Thyroid gland (tissue), 4 donors: ENCODE results near the gene LHX4. TPM values are rescaled to one million over a fixed set of nuclear protein-coding genes. Genes with fewer than 3 reads are reported as not detected.

ENCODE experiments used
- DNase-seq, 2 donors: peaks; one replicate each; pipeline ENCODE4 v3.0.0-alpha.2; 2019
- H3K27ac ChIP-seq, 3 donors: fragments of 200-600 bp; sonication (generic); 1 replicate in 2 of 3; 2 replicates in 1 of 3; pipeline ENCODE4 v1.5.1; 2016 to 2019; ENCODE audit warnings: mild to moderate bottlenecking in 1 of 3, moderate library complexity in 1 of 3
- H3K27me3 ChIP-seq: fragments of 200-600 bp; sonication (generic); one replicate; pipeline ENCODE4 v1.5.1; 2019
- H3K36me3 ChIP-seq, 2 donors: fragments of 200-600 bp; sonication (generic); one replicate each; pipeline ENCODE4 v1.5.1; 2016 to 2019
- H3K4me1 ChIP-seq, 2 donors: fragments of 200-600 bp; sonication (generic); one replicate each; pipeline ENCODE4 v1.5.1; 2017 to 2019
- H3K4me3 ChIP-seq, 3 donors: fragments of 200-600 bp; sonication (generic); replicated peaks in 1 of 3; 1 replicate in 2 of 3; 2 replicates in 1 of 3; pipeline ENCODE4 v1.5.1; 2016; ENCODE audit warnings: mild to moderate bottlenecking in 1 of 3
- H3K9me3 ChIP-seq: fragments of 200-600 bp; sonication (generic); one replicate; pipeline ENCODE4 v1.5.1; 2017
- POLR2A ChIP-seq, 2 donors: fragments of 450-650 bp; IDR thresholded peaks; one replicate each; pipeline ENCODE4 v1.6.1; 2017; ENCODE audit warnings: antibody characterized with exemption in 2 of 2, mild to moderate bottlenecking in 2 of 2, moderate library complexity in 1 of 2
- WGBS, 2 donors: methylation state at CpG; one replicate each; pipeline ENCODE4 v1.1.5; 2017; 5-methylcytosine and 5-hydroxymethylcytosine counted together
- intact Hi-C: fragments of 100-400 bp; cut with DNase I; formaldehyde crosslinking; loops from one replicate; pipeline ENCODE4 v1.15.1; 2023
- total RNA-seq, 4 donors: library from RNA; depleted of rRNA; stranded (reverse); fragments of >200 nt; gene quantifications; one replicate each; pipeline ENCODE4 v1.2.3, GENCODE V29; 2016
- TF ChIP-seq, protein P1 (sequence below), 6 experiments: fragments of 200-600 bp in 3 of 6; fragments of 450-650 bp in 3 of 6; sonication (generic) in 3 of 6; IDR thresholded peaks; one replicate each; pipeline ENCODE4 v1.5.1; 2016 to 2019; ENCODE audit warnings: antibody characterized with exemption in 6 of 6, mild to moderate bottlenecking in 2 of 6, inconsistent platforms in 1 of 6, moderate library complexity in 1 of 6

Gene LHX4
- total RNA-seq, 4 donors from 2014 or later, result not detected

DNA sequence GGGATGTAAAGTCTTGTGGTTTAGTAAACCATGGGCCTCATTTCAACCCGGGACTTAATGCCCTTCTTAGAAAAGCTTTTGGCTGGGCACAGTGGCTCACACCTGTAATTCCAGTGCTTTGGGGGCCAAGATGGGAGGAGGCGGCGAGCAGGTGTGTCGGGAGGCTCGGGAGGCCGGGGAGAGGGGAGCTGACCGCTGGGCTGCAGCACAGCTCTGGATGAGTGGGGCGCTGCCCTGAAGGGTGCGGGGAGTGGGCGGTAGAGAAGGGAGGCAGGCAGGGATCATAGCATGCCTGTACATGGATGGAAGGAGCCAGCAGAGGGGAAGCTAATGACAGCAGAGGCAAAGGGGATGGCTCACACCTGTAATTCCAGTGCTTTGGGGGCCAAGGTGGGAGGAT lies 31.0 kb downstream of the LHX4 start:
- intact Hi-C loops, result no loop called here
- DNase-seq, result no peak
- H3K36me3 ChIP-seq, result no peaks in the 10 kb centered on the region
- no peak overlapping the region for H3K4me3 ChIP-seq
- peaks cover 6% of the 10 kb centered on the region for H3K27me3 ChIP-seq
- WGBS, 2 donors, result 76 to 85% methylated on average over 10 of the region's 10 CpGs
- no peak for TF ChIP-seq POLR2A (IDR thresholded peaks at IDR 0.05)
- TF ChIP-seq, protein P1, sequence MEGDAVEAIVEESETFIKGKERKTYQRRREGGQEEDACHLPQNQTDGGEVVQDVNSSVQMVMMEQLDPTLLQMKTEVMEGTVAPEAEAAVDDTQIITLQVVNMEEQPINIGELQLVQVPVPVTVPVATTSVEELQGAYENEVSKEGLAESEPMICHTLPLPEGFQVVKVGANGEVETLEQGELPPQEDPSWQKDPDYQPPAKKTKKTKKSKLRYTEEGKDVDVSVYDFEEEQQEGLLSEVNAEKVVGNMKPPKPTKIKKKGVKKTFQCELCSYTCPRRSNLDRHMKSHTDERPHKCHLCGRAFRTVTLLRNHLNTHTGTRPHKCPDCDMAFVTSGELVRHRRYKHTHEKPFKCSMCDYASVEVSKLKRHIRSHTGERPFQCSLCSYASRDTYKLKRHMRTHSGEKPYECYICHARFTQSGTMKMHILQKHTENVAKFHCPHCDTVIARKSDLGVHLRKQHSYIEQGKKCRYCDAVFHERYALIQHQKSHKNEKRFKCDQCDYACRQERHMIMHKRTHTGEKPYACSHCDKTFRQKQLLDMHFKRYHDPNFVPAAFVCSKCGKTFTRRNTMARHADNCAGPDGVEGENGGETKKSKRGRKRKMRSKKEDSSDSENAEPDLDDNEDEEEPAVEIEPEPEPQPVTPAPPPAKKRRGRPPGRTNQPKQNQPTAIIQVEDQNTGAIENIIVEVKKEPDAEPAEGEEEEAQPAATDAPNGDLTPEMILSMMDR (IDR thresholded peaks at IDR 0.05), result no peak
- H3K9me3 ChIP-seq, result no peaks in the 10 kb centered on the region
- H3K27ac ChIP-seq, result no peak overlapping the region
- no peaks in the 10 kb centered on the region for H3K4me1 ChIP-seq

DNA sequence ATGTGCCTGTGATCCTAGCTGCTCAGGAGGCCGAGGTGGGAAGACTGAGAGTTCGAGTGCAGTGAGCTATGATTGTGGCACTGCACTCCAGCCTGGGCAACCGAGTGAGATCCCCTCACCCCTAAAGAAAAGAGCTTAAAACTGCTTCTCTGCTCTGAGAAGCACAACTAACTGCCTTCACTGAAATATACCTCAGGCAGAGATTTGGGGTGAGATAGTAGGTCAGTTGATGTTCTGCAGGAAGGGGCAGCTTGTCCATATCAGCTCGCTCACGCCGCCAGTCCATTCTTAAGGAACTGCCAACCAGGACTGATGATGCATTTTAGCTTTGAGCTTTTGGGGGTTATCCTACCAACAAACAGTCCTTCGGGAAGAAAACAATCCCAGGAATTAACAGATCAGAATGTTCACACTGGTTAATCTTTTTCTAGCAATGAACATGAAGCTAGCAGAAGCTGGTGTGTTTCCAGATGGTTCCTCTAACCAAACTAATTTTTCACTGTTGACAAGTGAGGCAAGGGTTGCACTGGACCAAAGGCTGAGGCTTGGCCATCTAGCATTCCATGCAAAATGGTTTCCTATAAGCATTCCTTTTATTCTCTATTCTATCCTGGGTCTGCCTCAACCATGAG lies 31.6 kb downstream of the LHX4 start:
- H3K4me3 ChIP-seq, result no peak overlapping the region
- DNase-seq, result no peak
- no peaks in the 10 kb centered on the region for H3K9me3 ChIP-seq
- intact Hi-C loops, result no loop called here
- H3K27ac ChIP-seq, result no peak overlapping the region
- peaks cover 6% of the 10 kb centered on the region for H3K27me3 ChIP-seq
- H3K36me3 ChIP-seq, result no peaks in the 10 kb centered on the region
- WGBS, 2 donors, result 74 to 80% methylated on average over 7 of the region's 7 CpGs
- no peak for TF ChIP-seq POLR2A (IDR thresholded peaks at IDR 0.05)
- TF ChIP-seq, protein P1 (IDR thresholded peaks at IDR 0.05), result no peak
- H3K4me1 ChIP-seq, result no peaks in the 10 kb centered on the region

DNA sequence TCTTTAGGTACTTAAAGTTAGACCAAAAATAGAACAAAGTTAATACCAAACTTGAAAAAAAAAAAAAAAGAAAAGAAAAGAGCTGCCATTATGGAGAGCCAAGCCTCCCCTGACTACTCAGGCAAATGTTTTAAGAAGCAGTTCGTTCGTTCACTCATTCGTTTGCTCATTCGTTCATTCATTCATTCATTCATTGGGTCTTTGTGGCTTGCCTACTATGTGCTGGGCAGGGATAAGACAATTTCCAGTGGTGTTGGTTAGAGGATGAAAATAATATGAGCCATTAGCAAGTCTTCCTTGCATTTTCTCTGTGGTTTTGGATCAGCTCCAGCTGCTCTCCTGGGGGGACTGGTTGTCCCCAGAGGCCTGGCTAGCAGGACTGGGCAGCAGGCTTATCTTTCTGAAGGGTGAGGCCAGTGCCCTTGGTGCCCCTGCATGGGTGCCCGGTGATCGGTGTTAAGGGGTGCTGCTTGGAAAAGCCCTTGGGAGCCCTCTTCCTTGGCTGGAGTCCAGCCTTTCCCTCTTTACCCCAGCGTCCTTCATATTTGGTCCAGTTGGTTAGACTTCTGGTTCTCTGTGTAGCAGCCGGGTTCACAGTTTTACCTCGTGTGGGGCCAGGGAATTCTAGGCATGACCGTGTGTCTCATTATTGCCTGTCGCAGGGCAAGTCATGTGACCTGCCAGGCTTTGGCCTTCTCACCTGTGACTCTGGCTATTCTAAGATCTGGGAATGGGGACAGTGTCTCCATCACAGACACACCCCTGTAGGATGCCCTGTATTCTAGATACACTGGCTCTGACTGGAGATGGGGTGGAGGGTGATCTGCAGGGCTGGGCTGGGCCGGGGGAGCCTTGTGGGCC lies 32.8 kb downstream of the LHX4 start:
- no peak for DNase-seq
- 60 to 61% methylated on average over 9 to 12 of the region's 12 CpGs for WGBS, 2 donors
- Histone ChIP-seq H3K4me3 (no peak overlapping the region), H3K36me3 (no peaks in the 10 kb centered on the region), H3K27ac (no peak overlapping the region), H3K4me1 (no peaks in the 10 kb centered on the region), H3K27me3 (peaks cover 6% of the 10 kb centered on the region), H3K9me3 (no peaks in the 10 kb centered on the region)
- TF ChIP-seq, protein P1 (IDR thresholded peaks at IDR 0.05), result no peak
- no peak for TF ChIP-seq POLR2A (IDR thresholded peaks at IDR 0.05)
- intact Hi-C loops, result no loop called here

DNA sequence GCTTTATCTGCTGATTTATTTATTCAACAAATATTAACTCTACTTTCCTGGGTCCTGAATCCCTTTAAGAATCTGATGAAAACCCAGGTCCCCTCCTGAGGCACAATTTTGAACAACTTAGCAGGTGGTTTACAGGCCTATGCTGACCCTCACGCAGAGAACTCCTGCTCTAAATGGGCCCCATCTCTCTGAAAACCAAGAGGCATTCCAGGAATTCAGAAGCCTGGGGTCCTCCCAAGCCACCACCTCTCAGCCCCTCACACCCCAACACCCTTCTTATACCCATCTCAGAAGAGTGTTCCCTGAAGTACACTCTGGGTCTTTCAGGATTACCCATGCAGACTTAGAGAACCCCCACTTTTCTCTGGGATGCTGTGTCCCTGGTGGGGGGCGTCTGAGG lies 34.5 kb downstream of the LHX4 start:
- no peaks in the 10 kb centered on the region for H3K9me3 ChIP-seq
- no peak overlapping the region for H3K27ac ChIP-seq
- no peak for TF ChIP-seq POLR2A (IDR thresholded peaks at IDR 0.05)
- TF ChIP-seq, protein P1 (IDR thresholded peaks at IDR 0.05), result no peak
- intact Hi-C loops, result no loop called here
- no peaks in the 10 kb centered on the region for H3K36me3 ChIP-seq
- 30 to 35% methylated on average over 2 of the region's 2 CpGs for WGBS, 2 donors
- H3K4me1 ChIP-seq, result no peaks in the 10 kb centered on the region
- H3K27me3 ChIP-seq, result peaks cover 6% of the 10 kb centered on the region
- no peak overlapping the region for H3K4me3 ChIP-seq
- DNase-seq, result no peak

DNA sequence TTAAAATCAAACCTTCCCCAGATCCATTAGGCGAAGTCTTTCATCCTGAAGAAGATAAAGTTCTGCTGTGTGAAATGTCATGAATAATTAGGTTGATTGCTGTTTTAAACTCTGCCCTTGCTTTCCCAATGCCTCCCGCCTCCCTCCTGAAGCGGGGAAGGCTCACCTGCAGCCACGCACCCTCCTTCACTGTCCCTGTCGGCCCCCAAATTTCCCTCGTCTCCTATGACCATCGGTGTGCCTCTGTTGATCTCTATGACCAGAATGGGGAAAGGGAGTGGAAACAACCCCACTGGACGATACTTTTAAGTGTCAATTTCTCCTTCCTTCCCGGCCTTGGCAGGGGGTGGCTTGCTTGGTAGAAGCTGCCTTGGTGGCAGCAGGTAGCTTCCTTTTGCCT lies 35.1 kb downstream of the LHX4 start:
- intact Hi-C loops, result no loop called here
- no peak for TF ChIP-seq POLR2A (IDR thresholded peaks at IDR 0.05)
- TF ChIP-seq, protein P1 (IDR thresholded peaks at IDR 0.05), result no peak

More for the DNA sequence above, 35.1 kb downstream of the LHX4 start:
- no peaks in the 10 kb centered on the region for H3K9me3 ChIP-seq
- WGBS, 2 donors, result 65 to 75% methylated on average over 9 of the region's 9 CpGs
- H3K27me3 ChIP-seq, result peaks cover 6% of the 10 kb centered on the region
- H3K27ac ChIP-seq, result no peak overlapping the region
- no peaks in the 10 kb centered on the region for H3K4me1 ChIP-seq
- H3K36me3 ChIP-seq, result no peaks in the 10 kb centered on the region
- H3K4me3 ChIP-seq, result no peak overlapping the region
- no peak for DNase-seq
